Smooth muscle cell (in vitro differentiated cells): ENCODE measurements around the gene CD99. TPM values are rescaled to one million over a fixed set of nuclear protein-coding genes. Genes with fewer than 3 reads are reported as not detected.

Experiments used
- DNase-seq: peaks from one replicate; lab custom pipeline; 2025; ENCODE audit not compliant: unreplicated experiment; lab: John Stamatoyannopoulos, UW
- H2AFZ ChIP-seq: fragments of 200-600 bp; sonication (generic); 2 replicates; pipeline ENCODE4 v1.6.0; 2016; ENCODE audit warnings: antibody characterized with exemption, low read depth, mild to moderate bottlenecking
- H3F3A ChIP-seq: fragments of 200-600 bp; sonication (generic); 2 replicates; pipeline ENCODE4 v1.6.0; 2017; ENCODE audit warnings: antibody characterized with exemption, low read depth
- H3K27ac ChIP-seq: fragments of 200-600 bp; sonication (generic); 2 replicates; pipeline ENCODE4 v1.5.1; 2016; ENCODE audit warnings: low read depth, mild to moderate bottlenecking
- H3K27me3 ChIP-seq: fragments of 200-600 bp; sonication (generic); 2 replicates; pipeline ENCODE4 v1.6.1; 2016; ENCODE audit warnings: low read depth, mild to moderate bottlenecking
- H3K36me3 ChIP-seq: fragments of 200-600 bp; sonication (generic); 2 replicates; pipeline ENCODE4 v1.5.1; 2016; ENCODE audit warnings: low read depth
- H3K4me1 ChIP-seq: fragments of 200-600 bp; sonication (generic); 2 replicates; pipeline ENCODE4 v1.5.1; 2016; ENCODE audit warnings: low read depth
- H3K4me2 ChIP-seq: fragments of 200-600 bp; sonication (generic); 2 replicates; pipeline ENCODE4 v1.6.0; 2016; ENCODE audit warnings: mild to moderate bottlenecking
- H3K4me3 ChIP-seq: fragments of 200-600 bp; sonication (generic); 2 replicates; pipeline ENCODE4 v1.5.1; 2016; ENCODE audit warnings: mild to moderate bottlenecking
- H3K79me2 ChIP-seq: fragments of 200-600 bp; sonication (generic); 2 replicates; pipeline ENCODE4 v1.6.0; 2016; ENCODE audit warnings: low read depth, mild to moderate bottlenecking
- H3K9ac ChIP-seq: fragments of 200-600 bp; sonication (generic); 2 replicates; pipeline ENCODE4 v1.6.0; 2016; ENCODE audit warnings: low read depth
- H3K9me3 ChIP-seq: fragments of 200-600 bp; sonication (generic); replicated peaks from 2 replicates; pipeline ENCODE4 v1.5.1; 2016; ENCODE audit warnings: low read depth
- H4K20me1 ChIP-seq: fragments of 200-600 bp; sonication (generic); 2 replicates; pipeline ENCODE4 v1.6.0; 2016; ENCODE audit warnings: low read depth
- CTCF ChIP-seq: fragments of 200-600 bp; sonication (generic); IDR thresholded peaks from 2 replicates; pipeline ENCODE4 v1.5.1; 2017; ENCODE audit warnings: borderline replicate concordance, mild to moderate bottlenecking, antibody characterized with exemption; ENCODE audit not compliant: insufficient read depth, poor library complexity, severe bottlenecking
- WGBS: methylation state at CpG from one replicate; pipeline ENCODE4 v1.1.7; 2016; ENCODE audit warnings: low lambda C conversion rate; 5-methylcytosine and 5-hydroxymethylcytosine counted together
- polyA plus RNA-seq: library from polyadenylated mRNA; unstranded; fragments of >200 nt; fragmentation: Nextera tagmentation; extraction: Ambion mirVana; gene quantifications from 2 replicates; pipeline ENCODE4 v1.2.1, GENCODE V29; 2016
- total RNA-seq: library from RNA; depleted of rRNA; stranded (reverse); fragments of >200 nt; gene quantifications from 2 replicates; pipeline ENCODE4 v1.2.3, GENCODE V29; 2014

The CD99 gene
- total and polyA plus RNA-seq, 2 experiments from 2014 or later: 647 to 1,373 TPM

DNA sequence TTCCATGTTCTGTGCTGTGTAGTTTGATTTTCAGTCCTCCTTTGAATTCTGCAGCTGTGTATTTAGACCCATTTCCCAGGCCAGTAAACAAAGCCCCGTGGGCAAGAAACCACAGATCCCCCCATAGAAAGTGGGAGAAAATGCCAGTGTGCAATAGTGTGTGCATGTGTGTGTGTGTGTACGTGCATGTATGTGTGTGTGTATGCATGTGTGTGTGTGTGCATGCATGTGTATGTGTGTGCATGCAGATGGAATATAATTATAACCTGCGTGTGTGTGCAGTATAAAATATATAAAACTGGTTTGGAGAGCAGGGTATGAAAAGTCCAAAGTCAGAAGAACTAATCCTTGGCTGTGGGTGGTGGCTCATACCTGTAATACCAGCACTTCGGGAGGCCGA lies 5.2 kb upstream of the CD99 start:
- no peaks in the 10 kb centered on the region for H3K9me3 ChIP-seq
- peaks cover 9% of the 10 kb centered on the region for H3F3A ChIP-seq
- no peak overlapping the region for H3K27ac ChIP-seq
- H3K4me1 ChIP-seq: no peaks in the 10 kb centered on the region
- WGBS: 86% methylated on average over 5 of the region's 5 CpGs
- no peaks in the 10 kb centered on the region for H3K36me3 ChIP-seq
- DNase-seq: no peak
- no peak overlapping the region for H3K9ac ChIP-seq
- no peak overlapping the region for H2AFZ ChIP-seq
- no peaks in the 10 kb centered on the region for H3K27me3 ChIP-seq
- no peak overlapping the region for H3K4me3 ChIP-seq
- no peaks in the 10 kb centered on the region for H3K79me2 ChIP-seq
- no peaks in the 10 kb centered on the region for H4K20me1 ChIP-seq
- H3K4me2 ChIP-seq: no peak overlapping the region
- TF ChIP-seq CTCF: no peak

GRCh38 chrX:2689773-2690666 lies 1.1 kb upstream of the CD99 start:
- Histone ChIP-seq H3K9me3 (no peaks in the 10 kb centered on the region), H3K4me3 (peak overlapping the region; percentile 86), H3F3A (peaks cover 19% of the 10 kb centered on the region), H3K27ac (no peak overlapping the region), H4K20me1 (peaks cover 24% of the 10 kb centered on the region), H3K36me3 (no peaks in the 10 kb centered on the region), H3K27me3 (no peaks in the 10 kb centered on the region), H3K4me2 (peak overlapping the region; percentile 97), H3K4me1 (peaks cover 13% of the 10 kb centered on the region), H3K79me2 (peaks cover 25% of the 10 kb centered on the region), H3K9ac (no peak overlapping the region), H2AFZ (no peak overlapping the region)
- 78% methylated on average over 33 of the region's 37 CpGs for WGBS
- TF ChIP-seq CTCF: no peak
- DNase-seq: no peak

DNA sequence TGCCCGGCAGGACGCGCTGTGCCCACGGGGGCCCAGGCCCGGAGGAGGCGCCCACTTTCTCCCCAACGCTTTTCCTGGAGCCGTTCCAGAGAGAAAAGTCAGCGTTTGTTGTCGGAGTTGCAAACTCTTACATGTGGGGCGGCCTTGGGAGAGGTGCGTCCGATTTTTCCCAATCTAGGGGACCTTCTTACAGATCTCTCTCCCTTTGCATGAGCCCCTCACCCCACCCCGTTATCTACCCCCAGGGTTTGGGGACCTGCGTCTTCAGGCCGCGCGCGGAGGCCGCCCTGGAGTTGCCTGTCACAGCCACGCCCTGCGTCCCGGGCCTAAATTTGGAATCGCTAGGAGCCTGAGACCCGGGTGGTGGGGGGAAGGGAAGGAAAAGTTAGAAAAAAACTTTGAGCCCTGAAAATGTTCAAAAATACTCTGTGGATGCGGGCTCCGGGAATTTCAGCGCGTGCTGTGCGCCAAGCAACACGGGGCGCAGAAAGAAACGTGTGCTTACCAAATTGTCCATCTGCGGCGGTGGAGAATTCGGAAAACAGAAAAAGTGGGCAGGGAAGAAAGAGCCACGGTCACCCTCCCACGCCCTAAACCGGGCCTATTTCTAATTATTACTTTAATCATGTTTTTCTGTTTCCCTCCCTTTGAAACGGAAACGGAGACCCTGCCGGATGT lies 587 bp downstream of the CD99 start:
- peak overlapping the region; percentile 86 for H3K4me3 ChIP-seq
- H4K20me1 ChIP-seq: peaks cover 39% of the 10 kb centered on the region
- H3K36me3 ChIP-seq: no peaks in the 10 kb centered on the region
- H3K4me2 ChIP-seq: peak overlapping the region; percentile 97
- no peaks in the 10 kb centered on the region for H3K27me3 ChIP-seq
- no peaks in the 10 kb centered on the region for H3K9me3 ChIP-seq
- DNase-seq: no peak
- peak overlapping the region; percentile 95 for H3K9ac ChIP-seq
- H3K79me2 ChIP-seq: peaks cover 42% of the 10 kb centered on the region
- H3K4me1 ChIP-seq: peaks cover 22% of the 10 kb centered on the region
- H3F3A ChIP-seq: peaks cover 27% of the 10 kb centered on the region
- H3K27ac ChIP-seq: peak overlapping the region; percentile 92
- WGBS: 2% methylated on average over 39 of the region's 42 CpGs
- TF ChIP-seq CTCF: no peak
- H2AFZ ChIP-seq: peak overlapping the region; percentile 9
